HG03095 (cell line): ENCODE results near the gene ENOSF1.

Experiments used
- ATAC-seq: cut with Tn5 transposase; IDR thresholded peaks from one replicate; pipeline ENCODE4 v1.9.1; 2021; ENCODE audit warnings: moderate library complexity; ENCODE audit not compliant: unreplicated experiment

ENOSF1 gene

GRCh38 chr18:644395-645004 lies 67.9 kb downstream of the ENOSF1 start:
- ATAC-seq: no peak

GRCh38 chr18:641224-641623 lies 71.2 kb downstream of the ENOSF1 start:
- ATAC-seq: no peak

- no peak for ATAC-seq
These were observed 77.3 kb downstream of the ENOSF1 start for GRCh38 chr18:635171-635570.

- no peak for ATAC-seq
These were observed 77.8 kb downstream of the ENOSF1 start for GRCh38 chr18:634551-635045.

- no peak for ATAC-seq
These were observed 80.9 kb downstream of the ENOSF1 start for GRCh38 chr18:631560-631959.

GRCh38 chr18:629269-630150 lies 82.9 kb downstream of the ENOSF1 start:
- no peak for ATAC-seq

GRCh38 chr18:627231-627630 lies 85.2 kb downstream of the ENOSF1 start:
- no peak for ATAC-seq

GRCh38 chr18:623761-624620 lies 88.4 kb downstream of the ENOSF1 start:
- no peak for ATAC-seq

GRCh38 chr18:622289-622688 lies 90.1 kb downstream of the ENOSF1 start:
- ATAC-seq: no peak

GRCh38 chr18:621291-622043 lies 91.0 kb downstream of the ENOSF1 start:
- no peak for ATAC-seq
